Smooth muscle cell (in vitro differentiated cells): Measurements from ENCODE around the gene GMDS. TPM values are rescaled to one million over a fixed set of nuclear protein-coding genes. Genes with fewer than 3 reads are reported as not detected.

Experiments
- DNase-seq: peaks from one replicate; lab custom pipeline; 2025; ENCODE audit not compliant: unreplicated experiment; lab: John Stamatoyannopoulos, UW
- H2AFZ ChIP-seq: fragments of 200-600 bp; sonication (generic); 2 replicates; pipeline ENCODE4 v1.6.0; 2016; ENCODE audit warnings: antibody characterized with exemption, low read depth, mild to moderate bottlenecking
- H3F3A ChIP-seq: fragments of 200-600 bp; sonication (generic); 2 replicates; pipeline ENCODE4 v1.6.0; 2017; ENCODE audit warnings: antibody characterized with exemption, low read depth
- H3K27ac ChIP-seq: fragments of 200-600 bp; sonication (generic); 2 replicates; pipeline ENCODE4 v1.5.1; 2016; ENCODE audit warnings: low read depth, mild to moderate bottlenecking
- H3K27me3 ChIP-seq: fragments of 200-600 bp; sonication (generic); 2 replicates; pipeline ENCODE4 v1.6.1; 2016; ENCODE audit warnings: low read depth, mild to moderate bottlenecking
- H3K36me3 ChIP-seq: fragments of 200-600 bp; sonication (generic); 2 replicates; pipeline ENCODE4 v1.5.1; 2016; ENCODE audit warnings: low read depth
- H3K4me1 ChIP-seq: fragments of 200-600 bp; sonication (generic); 2 replicates; pipeline ENCODE4 v1.5.1; 2016; ENCODE audit warnings: low read depth
- H3K4me2 ChIP-seq: fragments of 200-600 bp; sonication (generic); 2 replicates; pipeline ENCODE4 v1.6.0; 2016; ENCODE audit warnings: mild to moderate bottlenecking
- H3K4me3 ChIP-seq: fragments of 200-600 bp; sonication (generic); 2 replicates; pipeline ENCODE4 v1.5.1; 2016; ENCODE audit warnings: mild to moderate bottlenecking
- H3K79me2 ChIP-seq: fragments of 200-600 bp; sonication (generic); 2 replicates; pipeline ENCODE4 v1.6.0; 2016; ENCODE audit warnings: low read depth, mild to moderate bottlenecking
- H3K9ac ChIP-seq: fragments of 200-600 bp; sonication (generic); 2 replicates; pipeline ENCODE4 v1.6.0; 2016; ENCODE audit warnings: low read depth
- H3K9me3 ChIP-seq: fragments of 200-600 bp; sonication (generic); replicated peaks from 2 replicates; pipeline ENCODE4 v1.5.1; 2016; ENCODE audit warnings: low read depth
- H4K20me1 ChIP-seq: fragments of 200-600 bp; sonication (generic); 2 replicates; pipeline ENCODE4 v1.6.0; 2016; ENCODE audit warnings: low read depth
- CTCF ChIP-seq: fragments of 200-600 bp; sonication (generic); IDR thresholded peaks from 2 replicates; pipeline ENCODE4 v1.5.1; 2017; ENCODE audit warnings: borderline replicate concordance, mild to moderate bottlenecking, antibody characterized with exemption; ENCODE audit not compliant: insufficient read depth, poor library complexity, severe bottlenecking
- WGBS: methylation state at CpG from one replicate; pipeline ENCODE4 v1.1.7; 2016; ENCODE audit warnings: low lambda C conversion rate; 5-methylcytosine and 5-hydroxymethylcytosine counted together
- polyA plus RNA-seq: library from polyadenylated mRNA; unstranded; fragments of >200 nt; fragmentation: Nextera tagmentation; extraction: Ambion mirVana; gene quantifications from 2 replicates; pipeline ENCODE4 v1.2.1, GENCODE V29; 2016
- total RNA-seq: library from RNA; depleted of rRNA; stranded (reverse); fragments of >200 nt; gene quantifications from 2 replicates; pipeline ENCODE4 v1.2.3, GENCODE V29; 2014

The GMDS gene
- total and polyA plus RNA-seq, 2 experiments from 2014 or later: 3.7 to 8.5 TPM

- Histone ChIP-seq H3K4me1 (no peaks in the 10 kb centered on the region), H3F3A (no peaks in the 10 kb centered on the region), H3K36me3 (no peaks in the 10 kb centered on the region), H3K9ac (no peak overlapping the region), H4K20me1 (no peaks in the 10 kb centered on the region), H3K4me2 (no peak overlapping the region), H3K9me3 (no peaks in the 10 kb centered on the region), H3K79me2 (no peaks in the 10 kb centered on the region), H2AFZ (no peak overlapping the region), H3K4me3 (no peak overlapping the region), H3K27ac (no peak overlapping the region), H3K27me3 (peaks cover 63% of the 10 kb centered on the region)
- no peak for TF ChIP-seq CTCF
- no peak for DNase-seq
- 93% methylated on average over 14 of the region's 14 CpGs for WGBS
Observed at GRCh38 chr6:1645466-1646185, 599.8 kb downstream of the GMDS start.

- no peak for DNase-seq
- H4K20me1 ChIP-seq: no peaks in the 10 kb centered on the region
- H3F3A ChIP-seq: no peaks in the 10 kb centered on the region
- H3K27me3 ChIP-seq: peaks cover 63% of the 10 kb centered on the region
- H3K4me2 ChIP-seq: no peak overlapping the region
- H3K9ac ChIP-seq: no peak overlapping the region
- H3K4me3 ChIP-seq: no peak overlapping the region
- H3K9me3 ChIP-seq: no peaks in the 10 kb centered on the region
- no peak overlapping the region for H2AFZ ChIP-seq
- no peaks in the 10 kb centered on the region for H3K4me1 ChIP-seq
- no peak for TF ChIP-seq CTCF
- no peak overlapping the region for H3K27ac ChIP-seq
- H3K36me3 ChIP-seq: no peaks in the 10 kb centered on the region
- H3K79me2 ChIP-seq: no peaks in the 10 kb centered on the region
- 83% methylated on average over 12 of the region's 12 CpGs for WGBS
Observed at GRCh38 chr6:1644516-1645060, 600.8 kb downstream of the GMDS start.

GRCh38 chr6:1643830-1644445, 601.5 kb downstream of the GMDS start:
- no peaks in the 10 kb centered on the region for H3K79me2 ChIP-seq
- no peak overlapping the region for H3K27ac ChIP-seq
- H3K36me3 ChIP-seq: no peaks in the 10 kb centered on the region
- no peaks in the 10 kb centered on the region for H4K20me1 ChIP-seq
- DNase-seq: no peak
- no peaks in the 10 kb centered on the region for H3K4me1 ChIP-seq
- no peak for TF ChIP-seq CTCF
- no peaks in the 10 kb centered on the region for H3K9me3 ChIP-seq
- H3K4me3 ChIP-seq: no peak overlapping the region
- 93% methylated on average over 14 of the region's 18 CpGs for WGBS
- H3K4me2 ChIP-seq: no peak overlapping the region
- no peak overlapping the region for H3K9ac ChIP-seq
- H3K27me3 ChIP-seq: peaks cover 64% of the 10 kb centered on the region
- no peaks in the 10 kb centered on the region for H3F3A ChIP-seq
- no peak overlapping the region for H2AFZ ChIP-seq
